Right lobe of liver (tissue), 4 donors: Measurements from ENCODE around the gene KLHL40.

Experiments used
- POLR2A ChIP-seq: fragments of 450-650 bp; IDR thresholded peaks from one replicate; pipeline ENCODE4 v1.6.1; 2017; ENCODE audit warnings: antibody characterized with exemption, mild to moderate bottlenecking
- TF ChIP-seq, protein P1 (sequence below), 4 donors: fragments of 200-600 bp in 3 of 4; fragments of 450-650 bp in 1 of 4; IDR thresholded peaks; one replicate each; pipeline versions ENCODE4 v1.5.1 to v1.8.0; 2016 to 2022; ENCODE audit warnings: antibody characterized with exemption in 4 of 4, mild to moderate bottlenecking in 2 of 4
- donor health status: DM: no; HTN: no; CAD: no.
- donor health status: DM: no; HTN: no; CAD: no.
- donor health status: DM: no; HTN: yes; CAD: no.

DNA sequence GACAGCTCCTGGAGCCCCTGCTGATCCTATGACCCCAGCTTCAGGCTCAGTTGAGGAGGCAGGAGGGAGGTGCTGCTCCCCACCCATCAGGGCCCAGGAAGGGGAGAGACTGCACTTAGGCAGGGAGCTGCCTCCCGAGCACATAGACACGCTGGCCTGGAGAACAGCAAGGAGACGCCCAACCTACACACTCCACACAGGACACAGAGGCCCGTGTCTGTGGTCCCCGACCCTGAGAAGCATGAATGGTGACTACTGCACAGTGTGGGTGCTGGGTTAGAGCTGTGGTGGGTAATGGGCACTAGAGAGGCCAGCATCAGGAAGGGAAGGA, 18.3 kb downstream of the KLHL40 start:
- TF ChIP-seq, protein P1, sequence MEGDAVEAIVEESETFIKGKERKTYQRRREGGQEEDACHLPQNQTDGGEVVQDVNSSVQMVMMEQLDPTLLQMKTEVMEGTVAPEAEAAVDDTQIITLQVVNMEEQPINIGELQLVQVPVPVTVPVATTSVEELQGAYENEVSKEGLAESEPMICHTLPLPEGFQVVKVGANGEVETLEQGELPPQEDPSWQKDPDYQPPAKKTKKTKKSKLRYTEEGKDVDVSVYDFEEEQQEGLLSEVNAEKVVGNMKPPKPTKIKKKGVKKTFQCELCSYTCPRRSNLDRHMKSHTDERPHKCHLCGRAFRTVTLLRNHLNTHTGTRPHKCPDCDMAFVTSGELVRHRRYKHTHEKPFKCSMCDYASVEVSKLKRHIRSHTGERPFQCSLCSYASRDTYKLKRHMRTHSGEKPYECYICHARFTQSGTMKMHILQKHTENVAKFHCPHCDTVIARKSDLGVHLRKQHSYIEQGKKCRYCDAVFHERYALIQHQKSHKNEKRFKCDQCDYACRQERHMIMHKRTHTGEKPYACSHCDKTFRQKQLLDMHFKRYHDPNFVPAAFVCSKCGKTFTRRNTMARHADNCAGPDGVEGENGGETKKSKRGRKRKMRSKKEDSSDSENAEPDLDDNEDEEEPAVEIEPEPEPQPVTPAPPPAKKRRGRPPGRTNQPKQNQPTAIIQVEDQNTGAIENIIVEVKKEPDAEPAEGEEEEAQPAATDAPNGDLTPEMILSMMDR (IDR thresholded peaks at IDR 0.05): no peak
- TF ChIP-seq POLR2A: no peak
